Endothelial cell of umbilical vein (primary cell): Measurements from ENCODE around the gene ACP3. TPM values are rescaled to one million over a fixed set of nuclear protein-coding genes. Genes with fewer than 3 reads are reported as not detected.

Experiments
- BruUV-seq: library from RNA; stranded (reverse); fragments of 400-500 nt; replicated peaks from 2 replicates; lab custom pipeline; 2021; lab: Mats Ljungman, UMichigan
- CTCF ChIA-PET: fragments of 300-600, 350-600 bp; sonication (Branson Sonifier 250); formaldehyde crosslinking; loops from one replicate; lab custom pipeline; 2021; ENCODE audit warnings: antibody characterized with exemption, inconsistent platforms; lab: Charles Lee
- POLR2A ChIA-PET: fragments of 300-600, 350-600 bp; sonication (Branson Sonifier 250); formaldehyde crosslinking; loops from one replicate; lab custom pipeline; 2021; ENCODE audit warnings: antibody characterized with exemption, inconsistent platforms; lab: Charles Lee
- DNase-seq: peaks from one replicate; pipeline ENCODE4 v3.0.0-alpha.2; 2011; ENCODE audit warnings: low read depth, low spot score
- FAIRE-seq: peaks from 2 replicates; lab custom pipeline; 2011; peaks lifted over from hg19 to GRCh38; lab: Jason Lieb, UNC
- H2AFZ ChIP-seq: 2 replicates; pipeline ENCODE4 v1.6.0; 2012; ENCODE audit warnings: low read depth, low read length, control low read depth, inconsistent platforms
- H3K27ac ChIP-seq: 2 replicates; pipeline ENCODE4 v1.5.1; 2011; ENCODE audit warnings: low read depth, mild to moderate bottlenecking, control low read depth, low read length, moderate library complexity; ENCODE audit not compliant: insufficient read depth
- H3K27me3 ChIP-seq, 2 experiments: 2 replicates each; pipeline versions ENCODE4 v1.6.0 to v1.6.1; 2011; ENCODE audit warnings: low read length in 2 of 2, mixed read lengths in 1 of 2; ENCODE audit not compliant: control insufficient read depth in 2 of 2, insufficient read depth in 2 of 2
- H3K36me3 ChIP-seq, 2 experiments: 2 replicates in 1 of 2; 3 replicates in 1 of 2; pipeline ENCODE4 v1.5.1; 2011; ENCODE audit warnings: low read length in 2 of 2, mild to moderate bottlenecking in 1 of 2, moderate library complexity in 1 of 2; ENCODE audit not compliant: control insufficient read depth in 2 of 2, insufficient read depth in 2 of 2; ENCODE audit errors: extremely low read depth in 1 of 2
- H3K4me1 ChIP-seq: 3 replicates; pipeline ENCODE4 v1.5.1; 2011; ENCODE audit warnings: mild to moderate bottlenecking, low read length; ENCODE audit not compliant: control insufficient read depth, insufficient read depth; ENCODE audit errors: extremely low read depth
- H3K4me2 ChIP-seq: 2 replicates; pipeline ENCODE4 v1.6.1; 2011; ENCODE audit warnings: low read length, control low read depth, mixed read lengths; ENCODE audit not compliant: insufficient read depth
- H3K4me3 ChIP-seq, 3 experiments: fragments of 200-600 bp in 1 of 3; sonication (generic), shearing (Covaris generic) in 1 of 3; replicated peaks in 1 of 3; 2 replicates each; pipeline ENCODE4 v1.5.1; 2011 to 2016; ENCODE audit warnings: control low read depth in 3 of 3, low read length in 3 of 3, mild to moderate bottlenecking in 2 of 3, inconsistent platforms in 1 of 3, low read depth in 1 of 3, moderate library complexity in 1 of 3; ENCODE audit not compliant: insufficient read depth in 1 of 3
- H3K79me2 ChIP-seq: 2 replicates; pipeline ENCODE4 v1.6.0; 2012; ENCODE audit warnings: low read length, inconsistent platforms; ENCODE audit not compliant: control insufficient read depth, insufficient read depth
- H3K9ac ChIP-seq: replicated peaks from 2 replicates; pipeline ENCODE3; 2011; ENCODE audit warnings: low read length, control low read depth; ENCODE audit not compliant: insufficient read depth; ENCODE audit errors: extremely low read depth
- H3K9me1 ChIP-seq: replicated peaks from 3 replicates; pipeline ENCODE4 v1.6.0; 2011; ENCODE audit warnings: mild to moderate bottlenecking, low read length; ENCODE audit not compliant: control insufficient read depth, insufficient read depth; ENCODE audit errors: extremely low read depth
- H3K9me3 ChIP-seq: replicated peaks from 2 replicates; pipeline ENCODE4 v1.5.1; 2012; ENCODE audit warnings: low read length, inconsistent platforms; ENCODE audit not compliant: control insufficient read depth, insufficient read depth
- H4K20me1 ChIP-seq: replicated peaks from 2 replicates; pipeline ENCODE3; 2011; ENCODE audit warnings: mild to moderate bottlenecking, low read length; ENCODE audit not compliant: control insufficient read depth, insufficient read depth; ENCODE audit errors: extremely low read depth
- FOS ChIP-seq: IDR thresholded peaks from 2 replicates; pipeline ENCODE4 v1.6.1; 2011; ENCODE audit warnings: mild to moderate bottlenecking, low read length, moderate library complexity, borderline replicate concordance; ENCODE audit not compliant: insufficient read depth
- JUN ChIP-seq: IDR thresholded peaks from 2 replicates; pipeline ENCODE4 v1.6.1; 2011; ENCODE audit warnings: borderline replicate concordance, low read depth; ENCODE audit not compliant: insufficient read length, insufficient read depth
- MYC ChIP-seq: IDR thresholded peaks from one replicate; pipeline ENCODE4 v1.6.1; 2011; ENCODE audit warnings: mild to moderate bottlenecking, low read depth, low read length
- POLR2A ChIP-seq: IDR thresholded peaks from 2 replicates; pipeline ENCODE4 v1.6.1; 2012; ENCODE audit warnings: low read depth, mild to moderate bottlenecking, control low read depth, low read length
- dilution Hi-C: fragments of 300-500 bp; cut with MboI; formaldehyde crosslinking; loops from one replicate; pipeline ENCODE4 v1.15.0; 2019; ENCODE audit warnings: low sequenced_read_pairs; ENCODE audit not compliant: extremely low pct_ligation_motif_present
- intact Hi-C: fragments of 100-400 bp; cut with micrococcal nuclease; formaldehyde crosslinking; loops from one replicate; pipeline ENCODE4 v1.10.0; 2022
- polyA plus RNA-seq, 4 experiments: library from polyadenylated mRNA; depleted of rRNA in 3 of 4; stranded (reverse) in 3 of 4; unstranded in 1 of 4; fragments of >200 nt; gene quantifications; 2 replicates each; pipeline versions ENCODE4 v1.2.1 to v1.2.3, GENCODE V29; 2011 to 2012; ENCODE audit warnings: missing spikeins in 1 of 4
- total RNA-seq: library from RNA; stranded (reverse); gene quantifications from 2 replicates; pipeline ENCODE4 v1.2.3, GENCODE V29; 2021
- TF ChIP-seq, protein P1 (sequence below): IDR thresholded peaks from 2 replicates; pipeline ENCODE4 v1.6.1; 2011; ENCODE audit not compliant: insufficient read depth, insufficient read length

The ACP3 gene
- total and polyA plus RNA-seq, 2 donors (not counting 3 experiments of a cell fraction or from before 2014, with no cell fraction given) = not detected

DNA sequence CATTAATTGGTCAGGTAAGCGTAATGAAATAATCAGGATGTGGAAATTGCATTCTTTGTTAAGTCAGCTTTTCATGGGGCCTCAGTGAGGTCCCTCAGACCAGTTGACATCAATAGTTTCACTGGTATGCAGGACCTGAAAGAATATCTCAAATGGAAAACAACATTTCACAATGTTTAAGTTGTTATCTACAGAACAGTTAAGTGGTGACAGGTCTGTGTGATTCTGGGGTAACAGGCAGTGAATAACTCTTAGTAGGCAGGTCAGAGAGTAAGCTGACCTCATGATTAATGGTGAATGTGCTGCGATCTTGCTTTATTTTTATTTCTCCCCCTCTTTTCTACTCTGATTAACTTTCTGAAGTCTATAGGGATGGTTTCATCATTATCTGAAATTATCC lies 28.9 kb upstream of the ACP3 start:
- TF ChIP-seq MYC (no peak), FOS (no peak), JUN (no peak), POLR2A (no peak)
- Histone ChIP-seq H3K27ac (no peak overlapping the region), H3K4me3 (no peak overlapping the region), H2AFZ (no peak overlapping the region), H3K27me3 (peaks cover 0 to 5% of the 10 kb centered on the region in 2 experiments), H4K20me1 (no peaks in the 10 kb centered on the region), H3K36me3 (no peaks in the 10 kb centered on the region), H3K4me2 (no peak overlapping the region), H3K9me1 (no peaks in the 10 kb centered on the region), H3K79me2 (no peaks in the 10 kb centered on the region), H3K9ac (no peak overlapping the region), H3K9me3 (no peaks in the 10 kb centered on the region), H3K4me1 (no peaks in the 10 kb centered on the region)
- POLR2A ChIA-PET = no interaction called here
- CTCF ChIA-PET = no interaction called here
- BruUV-seq = no TSS peak
- FAIRE-seq = no peak
- dilution Hi-C loops (no loop called here), intact Hi-C loops (no loop called here)
- DNase-seq = no peak

DNA sequence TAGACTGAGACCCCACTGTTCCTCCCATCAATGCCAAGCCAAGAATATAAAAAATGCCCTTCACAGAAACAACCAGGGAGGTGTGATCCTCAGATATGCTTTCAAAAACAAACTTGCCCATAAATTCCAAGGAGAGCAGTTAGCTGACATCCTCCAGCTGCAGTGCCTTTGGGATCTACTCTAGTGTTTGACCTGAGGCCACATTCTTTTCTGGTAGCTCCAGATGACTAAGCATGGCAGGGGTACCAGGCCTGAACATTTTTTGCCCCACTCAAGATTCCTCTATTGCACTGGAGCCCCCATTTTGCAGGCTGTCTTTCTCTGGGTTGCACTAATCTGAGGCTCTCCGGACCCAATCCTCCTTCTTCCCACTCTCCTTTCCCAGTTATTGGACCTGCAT lies 27.9 kb upstream of the ACP3 start:
- H3K27ac ChIP-seq = no peak overlapping the region
- TF ChIP-seq MYC (no peak), JUN (no peak), POLR2A (no peak)
- TF ChIP-seq, protein P1, sequence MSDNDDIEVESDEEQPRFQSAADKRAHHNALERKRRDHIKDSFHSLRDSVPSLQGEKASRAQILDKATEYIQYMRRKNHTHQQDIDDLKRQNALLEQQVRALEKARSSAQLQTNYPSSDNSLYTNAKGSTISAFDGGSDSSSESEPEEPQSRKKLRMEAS = no peak
- H3K9me1 ChIP-seq = no peaks in the 10 kb centered on the region
- no peaks in the 10 kb centered on the region for H3K79me2 ChIP-seq
- no peaks in the 10 kb centered on the region for H3K4me1 ChIP-seq
- intact Hi-C loops = no loop called here
- no TSS peak for BruUV-seq
- POLR2A ChIA-PET = interaction anchor here (0.6 kb wide), 1 partner anchor 67 kb away, joined by 4 read pairs; no protein-coding TSS in a partner anchor
- no peak for DNase-seq
- H4K20me1 ChIP-seq = no peaks in the 10 kb centered on the region
- H3K4me3 ChIP-seq = no peak overlapping the region
- no peaks in the 10 kb centered on the region for H3K9me3 ChIP-seq
- H2AFZ ChIP-seq = no peak overlapping the region
- no peaks in the 10 kb centered on the region for H3K36me3 ChIP-seq
- no peak for FAIRE-seq
- dilution Hi-C loops = no loop called here
- CTCF ChIA-PET = interaction anchor here (1.2 kb wide), 1 partner anchor 23 kb away, joined by 4 read pairs; no protein-coding TSS in a partner anchor
- no peak overlapping the region for H3K4me2 ChIP-seq
- H3K9ac ChIP-seq = no peak overlapping the region
- H3K27me3 ChIP-seq = peaks cover 0 to 3% of the 10 kb centered on the region in 2 experiments
